Gastroesophageal sphincter (tissue), 4 donors: ENCODE data around the gene REV1. TPM values are rescaled to one million over a fixed set of nuclear protein-coding genes. Genes with fewer than 3 reads are reported as not detected.

Experiments
- ATAC-seq: fragments of 150-250 bp; one replicate; pipeline ENCODE4 v1.9.1; 2016; ENCODE audit warnings: mild to moderate bottlenecking, moderate library complexity
- H3K27ac ChIP-seq, 4 donors: fragments of 200-600 bp; sonication (generic) in 3 of 4; 1 replicate in 3 of 4; 2 replicates in 1 of 4; pipeline ENCODE4 v1.5.1; 2016 to 2019
- H3K27me3 ChIP-seq: fragments of 200-600 bp; sonication (generic); one replicate; pipeline ENCODE4 v1.5.1; 2019
- H3K36me3 ChIP-seq, 2 donors: fragments of 200-600 bp; sonication (generic); one replicate each; pipeline ENCODE4 v1.5.1; 2019; ENCODE audit warnings: control low read depth in 1 of 2
- H3K4me1 ChIP-seq, 3 donors: fragments of 200-600 bp; sonication (generic); 1 replicate in 2 of 3; 2 replicates in 1 of 3; pipeline ENCODE4 v1.5.1; 2016 to 2019; ENCODE audit warnings: control low read depth in 2 of 3
- H3K4me3 ChIP-seq, 2 donors: fragments of 200-600 bp; sonication (generic); one replicate each; pipeline ENCODE4 v1.5.1; 2019; ENCODE audit warnings: mild to moderate bottlenecking in 1 of 2, moderate library complexity in 1 of 2
- H3K9me3 ChIP-seq, 3 donors: fragments of 200-600 bp; sonication (generic); one replicate each; pipeline ENCODE4 v1.5.1; 2017 to 2019; ENCODE audit warnings: control low read depth in 2 of 3
- CTCF ChIP-seq, 4 experiments: fragments of 200-600 bp in 2 of 4; fragments of 450-650 bp in 2 of 4; sonication (generic) in 1 of 4; IDR thresholded peaks; one replicate each; pipeline ENCODE4 v1.5.1; 2017 to 2019; ENCODE audit warnings: antibody characterized with exemption in 4 of 4, mild to moderate bottlenecking in 2 of 4, moderate library complexity in 2 of 4
- EP300 ChIP-seq: sonication (generic); formaldehyde crosslinking; IDR thresholded peaks from one replicate; pipeline ENCODE4 v1.6.1; 2017; ENCODE audit warnings: antibody characterized with exemption, mild to moderate bottlenecking
- POLR2A ChIP-seq, 2 donors: fragments of 450-650 bp; IDR thresholded peaks; one replicate each; pipeline ENCODE4 v1.6.1; 2017; ENCODE audit warnings: antibody characterized with exemption in 2 of 2, mild to moderate bottlenecking in 2 of 2, moderate library complexity in 1 of 2
- POLR2AphosphoS5 ChIP-seq: sonication (generic); formaldehyde crosslinking; IDR thresholded peaks from one replicate; pipeline ENCODE4 v1.6.1; 2017; ENCODE audit warnings: antibody characterized with exemption
- WGBS, 2 donors: methylation state at CpG; one replicate each; pipeline ENCODE4 v1.1.5; 2018; ENCODE audit warnings: low coverage in 1 of 2; 5-methylcytosine and 5-hydroxymethylcytosine counted together
- total RNA-seq, 4 donors: library from RNA; depleted of rRNA; stranded (reverse); fragments of >200 nt; gene quantifications; one replicate each; pipeline ENCODE4 v1.1.0, GENCODE V29; 2016

The REV1 gene
- total RNA-seq, 4 donors from 2014 or later = 25.9 to 61.5 (median 47.3) TPM

DNA sequence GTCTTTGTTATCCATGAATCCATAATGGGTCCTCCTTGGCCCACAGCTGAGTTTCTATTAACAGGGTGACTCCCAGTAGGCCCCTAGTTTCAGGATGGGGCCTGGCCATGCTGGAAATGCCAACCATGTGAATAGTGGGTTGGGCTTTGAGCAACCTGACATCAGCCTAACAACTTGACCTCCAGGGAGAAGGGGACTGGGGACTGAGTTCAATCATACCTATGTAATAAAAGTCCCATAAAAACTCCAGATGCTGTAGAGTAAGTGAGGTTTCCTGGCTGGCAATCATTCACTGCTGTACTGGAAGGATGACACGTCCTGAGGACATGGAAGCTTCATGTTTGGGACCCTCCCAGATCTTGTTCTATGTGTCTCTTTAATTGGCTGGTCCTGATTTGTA lies 7.9 kb downstream of the REV1 start:
- Histone ChIP-seq H3K4me3 (no peak overlapping the region), H3K27me3 (no peaks in the 10 kb centered on the region), H3K9me3 (no peaks in the 10 kb centered on the region), H3K27ac (no peak overlapping the region), H3K4me1 (peaks cover 6 to 95% (median 14%) of the 10 kb centered on the region in 3 donors), H3K36me3 (no peaks in the 10 kb centered on the region)
- WGBS, 2 donors = 22 to 57% methylated on average over 1 of the region's 1 CpG
- ATAC-seq = no peak
- no peak for TF ChIP-seq CTCF (IDR thresholded peaks at IDR 0.05)
- no peak for TF ChIP-seq POLR2A (IDR thresholded peaks at IDR 0.05)

- H3K4me3 ChIP-seq = no peak overlapping the region
- H3K27me3 ChIP-seq = no peaks in the 10 kb centered on the region
- no peak for ATAC-seq
- no peaks in the 10 kb centered on the region for H3K36me3 ChIP-seq
- H3K4me1 ChIP-seq = peaks cover 6 to 94% (median 10%) of the 10 kb centered on the region in 3 donors
- 83% methylated on average over 1 of the region's 2 CpGs; no CpG with 5 or more reads in 1 of the 2 donors for WGBS, 2 donors
- TF ChIP-seq POLR2A (IDR thresholded peaks at IDR 0.05) (no peak), CTCF (IDR thresholded peaks at IDR 0.05) (no peak), EP300 (no peak), POLR2AphosphoS5 (no peak)
- H3K9me3 ChIP-seq = no peaks in the 10 kb centered on the region
- H3K27ac ChIP-seq = no peak overlapping the region
Measured at GRCh38 chr2:99481527-99481926, 8.3 kb downstream of the REV1 start.

DNA sequence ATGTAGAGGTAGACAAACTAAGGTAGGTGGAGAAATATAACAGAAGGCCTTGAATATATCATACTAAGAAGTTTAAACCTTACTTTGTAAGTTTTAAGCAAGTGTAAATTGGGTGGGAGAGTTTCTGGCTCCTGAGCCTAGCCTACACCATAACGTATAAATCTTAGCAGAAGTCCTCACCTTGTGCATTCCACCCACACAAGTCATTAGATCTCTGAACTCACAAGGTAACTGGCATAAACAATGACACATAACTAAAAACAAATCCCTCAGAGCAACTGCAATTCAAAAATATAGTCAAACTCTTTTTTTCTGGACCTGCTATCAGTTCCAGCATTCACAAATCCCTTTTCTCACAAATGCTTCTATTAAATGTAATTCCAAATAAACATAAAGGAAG lies 9.4 kb downstream of the REV1 start:
- ATAC-seq = no peak
- Histone ChIP-seq H3K27me3 (no peaks in the 10 kb centered on the region), H3K27ac (no peak overlapping the region), H3K4me1 (peaks cover 6 to 94% (median 15%) of the 10 kb centered on the region in 3 donors), H3K4me3 (no peak overlapping the region), H3K9me3 (no peaks in the 10 kb centered on the region), H3K36me3 (no peaks in the 10 kb centered on the region)
- TF ChIP-seq POLR2A (IDR thresholded peaks at IDR 0.05) = no peak
- TF ChIP-seq POLR2AphosphoS5 = no peak
- no peak for TF ChIP-seq EP300
- no peak for TF ChIP-seq CTCF (IDR thresholded peaks at IDR 0.05)
- 37 to 43% methylated on average over 1 of the region's 1 CpG for WGBS, 2 donors

DNA sequence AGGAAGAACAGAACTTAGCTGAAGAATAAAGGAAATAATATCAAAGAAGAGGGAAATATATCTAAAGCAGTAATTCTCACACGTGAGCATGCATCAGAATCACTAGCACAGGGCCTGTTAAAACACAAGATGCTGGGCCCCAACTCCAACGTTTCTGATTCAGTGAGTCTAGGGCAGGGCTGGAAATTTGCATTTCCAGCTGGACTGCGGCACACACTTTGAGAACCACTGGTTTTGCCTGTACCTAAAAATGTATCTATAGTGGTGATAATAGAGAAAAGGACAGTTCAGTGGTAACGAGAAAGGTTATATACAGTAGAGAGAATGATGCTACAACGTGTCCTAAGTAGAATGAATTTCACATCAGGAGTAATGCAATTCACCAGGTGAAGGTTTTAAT lies 11.2 kb downstream of the REV1 start:
- peaks cover 6 to 94% (median 21%) of the 10 kb centered on the region in 3 donors for H3K4me1 ChIP-seq

More for the DNA sequence above, 11.2 kb downstream of the REV1 start:
- H3K36me3 ChIP-seq = no peaks in the 10 kb centered on the region
- WGBS, 2 donors = 74 to 88% methylated on average over 5 of the region's 5 CpGs
- H3K27me3 ChIP-seq = no peaks in the 10 kb centered on the region
- no peak overlapping the region for H3K27ac ChIP-seq
- H3K4me3 ChIP-seq = no peak overlapping the region
- H3K9me3 ChIP-seq = no peaks in the 10 kb centered on the region
- TF ChIP-seq CTCF (IDR thresholded peaks at IDR 0.05) (no peak), POLR2A (IDR thresholded peaks at IDR 0.05) (no peak), POLR2AphosphoS5 (no peak), EP300 (no peak)
- no peak for ATAC-seq
